22Rv1 (cell line): Measurements from ENCODE around the gene HM13.

Experiments
- H3K27ac ChIP-seq: fragments of 450-650 bp; 2 replicates; pipeline ENCODE4 v1.5.1; 2017
- ZFX ChIP-seq: fragments of 450-650 bp; IDR thresholded peaks from 2 replicates; pipeline ENCODE4 v1.6.1; 2017; ENCODE audit warnings: antibody characterized with exemption, borderline replicate concordance
- TF ChIP-seq, protein P1 (sequence below): fragments of 450-650 bp; IDR thresholded peaks from 2 replicates; pipeline ENCODE4 v1.5.1; 2017; ENCODE audit warnings: mild to moderate bottlenecking

HM13 gene

DNA sequence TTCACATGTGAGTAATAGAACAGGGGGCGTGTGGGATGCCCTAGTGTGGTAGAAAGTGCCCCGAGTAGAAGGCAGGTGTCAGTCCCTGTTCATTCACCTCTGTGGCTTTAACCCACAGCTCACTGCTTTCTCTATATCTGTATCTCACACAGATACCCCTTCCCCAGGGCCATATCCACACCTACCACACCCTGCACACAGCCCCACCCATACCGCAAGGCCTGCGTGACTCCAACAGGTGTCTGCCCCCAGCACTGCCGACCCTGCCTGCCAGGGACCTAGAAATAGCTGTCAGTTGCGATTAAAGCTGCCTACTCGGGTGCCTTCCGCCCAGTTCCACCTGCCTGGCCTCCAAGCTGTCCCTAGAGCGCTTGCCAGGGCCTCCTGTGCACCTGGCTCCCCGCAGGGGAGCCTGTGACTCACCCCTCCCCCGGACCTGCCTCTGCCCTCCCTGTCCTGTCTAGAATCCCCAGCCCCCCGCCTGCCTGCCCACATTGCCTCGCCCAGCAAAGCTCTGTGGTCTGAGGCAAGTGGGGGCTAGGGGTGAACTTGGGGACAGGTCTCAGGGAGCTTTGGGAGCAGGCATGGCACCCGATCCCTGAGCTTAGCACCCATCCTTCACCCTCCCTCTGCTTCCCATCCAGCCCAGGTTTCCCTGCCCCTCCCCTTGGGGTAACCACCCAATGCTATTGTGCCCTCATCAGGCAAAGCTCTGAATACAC, 52.6 kb downstream of the HM13 start:
- TF ChIP-seq ZFX = no peak
- TF ChIP-seq, protein P1, sequence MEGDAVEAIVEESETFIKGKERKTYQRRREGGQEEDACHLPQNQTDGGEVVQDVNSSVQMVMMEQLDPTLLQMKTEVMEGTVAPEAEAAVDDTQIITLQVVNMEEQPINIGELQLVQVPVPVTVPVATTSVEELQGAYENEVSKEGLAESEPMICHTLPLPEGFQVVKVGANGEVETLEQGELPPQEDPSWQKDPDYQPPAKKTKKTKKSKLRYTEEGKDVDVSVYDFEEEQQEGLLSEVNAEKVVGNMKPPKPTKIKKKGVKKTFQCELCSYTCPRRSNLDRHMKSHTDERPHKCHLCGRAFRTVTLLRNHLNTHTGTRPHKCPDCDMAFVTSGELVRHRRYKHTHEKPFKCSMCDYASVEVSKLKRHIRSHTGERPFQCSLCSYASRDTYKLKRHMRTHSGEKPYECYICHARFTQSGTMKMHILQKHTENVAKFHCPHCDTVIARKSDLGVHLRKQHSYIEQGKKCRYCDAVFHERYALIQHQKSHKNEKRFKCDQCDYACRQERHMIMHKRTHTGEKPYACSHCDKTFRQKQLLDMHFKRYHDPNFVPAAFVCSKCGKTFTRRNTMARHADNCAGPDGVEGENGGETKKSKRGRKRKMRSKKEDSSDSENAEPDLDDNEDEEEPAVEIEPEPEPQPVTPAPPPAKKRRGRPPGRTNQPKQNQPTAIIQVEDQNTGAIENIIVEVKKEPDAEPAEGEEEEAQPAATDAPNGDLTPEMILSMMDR = no peak
- H3K27ac ChIP-seq = peak overlapping the region; percentile 100

DNA sequence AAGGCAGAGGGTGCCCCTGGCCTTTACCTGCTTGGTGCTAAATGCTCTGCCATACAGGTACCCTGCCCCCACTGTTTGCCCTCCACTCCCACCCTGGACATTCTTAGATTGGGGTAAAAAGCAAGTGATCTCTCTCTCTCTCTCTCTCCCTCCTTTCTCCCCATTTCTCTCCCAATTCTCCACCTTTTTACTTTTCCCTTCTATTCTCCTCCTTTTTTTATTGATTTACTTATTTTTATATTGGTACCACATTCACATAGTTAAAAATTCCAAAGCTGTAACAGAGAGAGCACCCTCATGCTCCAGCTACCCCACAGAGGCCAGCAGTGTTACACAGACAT, 53.1 kb downstream of the HM13 start:
- H3K27ac ChIP-seq = peak overlapping the region; percentile 100
- TF ChIP-seq, protein P1 = no peak
- TF ChIP-seq ZFX = no peak

DNA sequence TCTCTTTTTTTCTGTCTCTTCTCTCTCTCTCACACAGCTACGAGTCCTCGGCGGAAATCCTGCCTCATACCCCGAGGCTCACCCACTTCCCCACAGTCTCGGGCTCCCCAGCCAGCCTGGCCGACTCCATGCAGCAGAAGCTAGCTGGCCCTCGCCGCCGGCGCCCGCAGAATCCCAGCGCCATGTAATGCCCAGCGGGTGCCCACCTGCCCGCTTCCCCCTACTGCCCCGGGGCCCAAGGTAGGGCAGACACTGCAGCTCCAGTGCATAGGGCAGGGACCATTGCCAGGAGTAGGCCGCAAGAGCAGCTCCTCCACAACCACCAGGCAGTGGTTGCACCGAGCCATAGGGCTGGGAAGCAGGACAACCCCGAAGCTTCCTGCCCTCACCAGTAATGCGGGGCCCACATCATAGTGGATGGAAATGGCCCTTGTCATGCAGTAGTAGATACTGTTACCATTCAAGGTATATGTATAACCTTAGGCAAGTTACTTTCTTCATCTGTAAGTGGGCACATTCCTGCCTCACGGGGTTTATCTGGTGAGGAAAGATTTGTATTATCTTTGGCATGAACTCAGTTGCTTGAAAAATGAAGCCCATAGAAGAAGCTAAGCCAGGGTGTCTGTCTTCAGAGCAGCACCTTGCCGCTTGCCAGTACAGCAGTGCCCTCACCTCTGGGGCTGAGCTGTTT, 53.9 kb downstream of the HM13 start:
- TF ChIP-seq, protein P1 = no peak
- TF ChIP-seq ZFX = no peak
- peak overlapping the region; percentile 100 for H3K27ac ChIP-seq

DNA sequence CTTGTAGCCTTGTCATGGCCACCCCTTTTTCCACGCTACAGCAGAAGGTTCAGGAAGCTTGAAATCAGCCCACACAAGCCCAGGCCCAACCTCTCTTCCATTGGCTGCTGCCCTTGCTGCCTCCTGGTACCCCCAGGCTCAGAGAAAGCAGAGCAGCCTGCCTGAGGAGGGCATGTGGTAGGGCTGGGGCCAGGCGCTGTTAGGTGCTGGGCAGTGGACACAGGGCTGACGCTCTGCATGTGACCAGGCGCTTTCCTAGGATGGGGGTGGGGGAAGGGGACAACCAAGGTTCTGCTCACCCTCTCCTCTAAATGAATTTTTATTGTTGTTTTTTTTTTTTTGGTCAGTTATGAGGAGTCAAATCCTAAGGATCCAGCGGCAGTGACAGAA, 54.5 kb downstream of the HM13 start:
- peak overlapping the region; percentile 100 for H3K27ac ChIP-seq
- TF ChIP-seq ZFX = no peak
- TF ChIP-seq, protein P1 = no peak

DNA sequence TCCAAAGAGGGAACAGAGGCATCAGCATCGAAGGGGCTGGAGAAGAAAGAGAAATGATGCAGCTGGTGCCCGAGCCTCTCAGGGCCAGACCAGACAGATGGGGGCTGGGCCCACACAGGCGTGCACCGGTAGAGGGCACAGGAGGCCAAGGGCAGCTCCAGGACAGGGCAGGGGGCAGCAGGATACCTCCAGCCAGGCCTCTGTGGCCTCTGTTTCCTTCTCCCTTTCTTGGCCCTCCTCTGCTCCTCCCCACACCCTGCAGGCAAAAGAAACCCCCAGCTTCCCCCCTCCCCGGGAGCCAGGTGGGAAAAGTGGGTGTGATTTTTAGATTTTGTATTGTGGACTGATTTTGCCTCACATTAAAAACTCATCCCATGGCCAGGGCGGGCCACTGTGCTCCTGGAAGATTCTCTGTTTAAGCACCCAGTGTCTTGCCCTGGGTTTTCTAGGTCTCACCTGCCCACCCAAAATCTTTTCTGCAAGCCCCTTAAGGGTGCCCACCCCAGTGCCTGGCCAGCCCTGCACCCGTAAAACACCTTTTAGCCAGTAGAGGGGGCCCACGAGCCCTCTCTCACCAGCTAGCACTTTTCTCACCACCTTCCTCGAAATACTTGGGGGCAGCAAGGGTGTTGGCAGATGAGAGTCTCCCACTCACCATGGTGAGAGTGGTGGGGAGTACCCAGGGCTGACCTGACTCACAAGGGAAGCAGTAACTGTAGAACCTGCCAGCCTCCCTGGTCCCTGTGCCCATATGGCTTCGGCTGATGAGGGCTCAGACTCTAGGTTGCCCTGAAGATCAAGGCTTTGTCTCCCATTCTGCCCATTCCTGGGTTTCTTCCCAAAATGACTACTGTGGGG, 55.1 kb downstream of the HM13 start:
- TF ChIP-seq ZFX = no peak
- TF ChIP-seq, protein P1 = peak; percentile 94
- peak overlapping the region; percentile 100 for H3K27ac ChIP-seq

DNA sequence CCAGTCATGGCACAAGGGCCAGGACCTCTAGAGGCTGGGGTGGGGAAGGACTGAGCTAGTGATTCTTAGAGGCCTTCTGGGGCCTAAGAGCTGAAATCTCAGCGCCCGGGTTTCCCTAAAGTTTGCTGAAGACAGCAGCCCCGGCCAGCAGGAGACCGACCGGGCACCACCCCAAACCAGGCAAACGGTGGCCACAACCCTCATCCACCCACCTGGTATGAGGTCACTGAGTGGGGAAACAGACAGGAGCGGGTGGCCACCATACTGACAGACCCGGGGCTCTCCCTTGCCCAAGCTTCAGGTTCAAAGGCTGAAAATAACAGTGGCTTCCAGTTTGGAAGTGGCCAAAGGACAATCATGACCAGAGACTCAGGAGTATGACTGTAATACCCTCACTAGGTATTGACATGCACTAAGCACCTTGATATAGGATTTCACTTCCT, 55.8 kb downstream of the HM13 start:
- peak overlapping the region; percentile 100 for H3K27ac ChIP-seq
- TF ChIP-seq, protein P1 = no peak
- no peak for TF ChIP-seq ZFX
